ENCODE results near the gene CNTNAP2. TPM values are rescaled to one million over a fixed set of nuclear protein-coding genes. Genes with fewer than 3 reads are reported as not detected.

The CNTNAP2 gene
- total and polyA plus RNA-seq, 9 of the 15 experiments (the other 6 are each of a cell fraction or from before 2014, with no cell fraction given): 0.04 to 0.62 (median 0.09) TPM; not detected in 4

GRCh38 chr7:147079083-147079482 lies 962.5 kb downstream of the CNTNAP2 start:
- Histone ChIP-seq H2AFZ (ENCODE audit: low read depth, low read length) (no peak overlapping the region), H3K79me2 (ENCODE audit: control insufficient read depth, insufficient read depth, low read length) (no peaks in the 10 kb centered on the region), H3K27ac (ENCODE audit: extremely low read depth, low read depth, low read length) (no peak overlapping the region), H3K36me3 (ENCODE audit: control insufficient read depth, insufficient read depth, low read length) (no peaks in the 10 kb centered on the region), H3K4me3 (no peak overlapping the region), H4K20me1 (replicated peaks; ENCODE audit: control insufficient read depth, insufficient read depth, low read length) (no peaks in the 10 kb centered on the region), H3K9me1 (ENCODE audit: control insufficient read depth, insufficient read depth, low read length) (no peaks in the 10 kb centered on the region), H3K4me2 (ENCODE audit: insufficient read depth, low read length) (no peak overlapping the region), H3K9ac (ENCODE audit: insufficient read depth in 1 of 2, low read depth in 2 of 2, low read length in 2 of 2) (no peak overlapping the region), H3K9me3 (replicated peaks; ENCODE audit: control insufficient read depth, insufficient read depth, low read depth, low read length) (no peaks in the 10 kb centered on the region), H3K27me3 (ENCODE audit: control insufficient read depth in 2 of 2, insufficient read depth in 2 of 2, low read length in 2 of 2) (no peaks in the 10 kb centered on the region), H3K4me1 (replicated peaks in 1 of 2; ENCODE audit: control insufficient read depth in 2 of 2, insufficient read depth in 2 of 2, low read length in 2 of 2) (no peaks in the 10 kb centered on the region)
- TF ChIP-seq YBX1 (IDR thresholded peaks at IDR 0.05) (no peak), NELFE (IDR thresholded peaks at IDR 0.05; ENCODE audit: insufficient read depth, insufficient read length) (no peak), ZNF311 (CRISPR knock-in tag; IDR thresholded peaks at IDR 0.05) (no peak), FOSL1 (tag; conservative IDR thresholded peaks at IDR 0.05) (no peak), STAG1 (CRISPR knock-in tag; IDR thresholded peaks at IDR 0.05; ENCODE audit: borderline replicate concordance) (no peak), ZNF3 (CRISPR knock-in tag; IDR thresholded peaks at IDR 0.05) (no peak), ZNF518B (CRISPR knock-in tag; IDR thresholded peaks at IDR 0.05) (no peak), ZZZ3 (IDR thresholded peaks at IDR 0.05) (no peak), RERE (CRISPR knock-in tag; IDR thresholded peaks at IDR 0.05; ENCODE audit: borderline replicate concordance) (no peak)
- TF ChIP-seq, protein P1, sequence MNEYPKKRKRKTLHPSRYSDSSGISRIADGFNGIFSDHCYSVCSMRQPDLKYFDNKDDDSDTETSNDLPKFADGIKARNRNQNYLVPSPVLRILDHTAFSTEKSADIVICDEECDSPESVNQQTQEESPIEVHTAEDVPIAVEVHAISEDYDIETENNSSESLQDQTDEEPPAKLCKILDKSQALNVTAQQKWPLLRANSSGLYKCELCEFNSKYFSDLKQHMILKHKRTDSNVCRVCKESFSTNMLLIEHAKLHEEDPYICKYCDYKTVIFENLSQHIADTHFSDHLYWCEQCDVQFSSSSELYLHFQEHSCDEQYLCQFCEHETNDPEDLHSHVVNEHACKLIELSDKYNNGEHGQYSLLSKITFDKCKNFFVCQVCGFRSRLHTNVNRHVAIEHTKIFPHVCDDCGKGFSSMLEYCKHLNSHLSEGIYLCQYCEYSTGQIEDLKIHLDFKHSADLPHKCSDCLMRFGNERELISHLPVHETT (CRISPR knock-in tag; conservative IDR thresholded peaks at IDR 0.05 in 1 of 2, IDR thresholded peaks at IDR 0.05 in 1 of 2): no peak
- CTCF ChIA-PET (ENCODE audit: low intra/inter-chr PET ratio): interaction anchor here (0.7 kb wide), 1 partner anchor 1879 kb away, joined by 3 read pairs; no protein-coding TSS in a partner anchor
- WGBS (ENCODE audit: insufficient coverage, low coverage, missing lambda C conversion rate): 0% methylated on average over 5 of the region's 5 CpGs
- intact Hi-C loops (cut with micrococcal nuclease) (no loop called here), in situ Hi-C loops (cut with MboI) (no loop called here)
- ATAC-seq (no peak), DNase-seq (ENCODE audit: extremely low read depth in 1 of 4, low spot score in 3 of 4) (no peak), FAIRE-seq (no peak)
- no TSS peak for BruUV-seq (replicated peaks)
- POLR2A ChIA-PET: no interaction called here
